ENCODE data around the gene ASMTL.
"Not testable (repeated sequence)": the region's sequence is repeated elsewhere in the genome, so short reads cannot be mapped to it uniquely, and the experiment has no call there.

ASMTL gene

GRCh38 chrX:1385253-1386223 lies 67.2 kb downstream of the ASMTL start:
- no peak for DNase-seq

GRCh38 chrX:1384658-1385252 lies 68.0 kb downstream of the ASMTL start:
- DNase-seq, result no peak

GRCh38 chrX:1380672-1381233 lies 72.0 kb downstream of the ASMTL start:
- no peak for DNase-seq

GRCh38 chrX:1378306-1378759 lies 74.4 kb downstream of the ASMTL start:
- DNase-seq, result no peak

- no peak for DNase-seq
Observed at GRCh38 chrX:1368385-1368698, 84.4 kb downstream of the ASMTL start.

GRCh38 chrX:1366363-1366762 lies 86.3 kb downstream of the ASMTL start:
- not testable (repeated sequence) for DNase-seq

GRCh38 chrX:1361910-1362309 lies 90.8 kb downstream of the ASMTL start:
- no peak for DNase-seq

GRCh38 chrX:1361275-1361674 lies 91.4 kb downstream of the ASMTL start:
- DNase-seq, result no peak

GRCh38 chrX:1360171-1360570 lies 92.5 kb downstream of the ASMTL start:
- no peak for DNase-seq

- DNase-seq, result no peak
Observed at GRCh38 chrX:1359477-1359873, 93.2 kb downstream of the ASMTL start.

- DNase-seq, result no peak
Observed at GRCh38 chrX:1358793-1359476, 93.8 kb downstream of the ASMTL start.

- no peak for DNase-seq
Observed at GRCh38 chrX:1357993-1358392, 94.7 kb downstream of the ASMTL start.

GRCh38 chrX:1355131-1356046 lies 97.3 kb downstream of the ASMTL start:
- no peak for DNase-seq

GRCh38 chrX:1354036-1355019 lies 98.4 kb downstream of the ASMTL start:
- no peak for DNase-seq
